Stimulated activated CD8-positive, alpha-beta memory T cell treated with anti-CD3 and anti-CD28 coated beads, Interleukin-4, amount 100 ng/mL, for 48 hours (primary cell): ENCODE data around the gene CCDC167.
"Not testable (repeated sequence)": the region's sequence is repeated elsewhere in the genome, so short reads cannot be mapped to it uniquely, and the experiment has no call there.

Source experiments
- DNase-seq: peaks from one replicate; pipeline ENCODE4 v3.0.0-alpha.2; 2020

Gene CCDC167

DNA sequence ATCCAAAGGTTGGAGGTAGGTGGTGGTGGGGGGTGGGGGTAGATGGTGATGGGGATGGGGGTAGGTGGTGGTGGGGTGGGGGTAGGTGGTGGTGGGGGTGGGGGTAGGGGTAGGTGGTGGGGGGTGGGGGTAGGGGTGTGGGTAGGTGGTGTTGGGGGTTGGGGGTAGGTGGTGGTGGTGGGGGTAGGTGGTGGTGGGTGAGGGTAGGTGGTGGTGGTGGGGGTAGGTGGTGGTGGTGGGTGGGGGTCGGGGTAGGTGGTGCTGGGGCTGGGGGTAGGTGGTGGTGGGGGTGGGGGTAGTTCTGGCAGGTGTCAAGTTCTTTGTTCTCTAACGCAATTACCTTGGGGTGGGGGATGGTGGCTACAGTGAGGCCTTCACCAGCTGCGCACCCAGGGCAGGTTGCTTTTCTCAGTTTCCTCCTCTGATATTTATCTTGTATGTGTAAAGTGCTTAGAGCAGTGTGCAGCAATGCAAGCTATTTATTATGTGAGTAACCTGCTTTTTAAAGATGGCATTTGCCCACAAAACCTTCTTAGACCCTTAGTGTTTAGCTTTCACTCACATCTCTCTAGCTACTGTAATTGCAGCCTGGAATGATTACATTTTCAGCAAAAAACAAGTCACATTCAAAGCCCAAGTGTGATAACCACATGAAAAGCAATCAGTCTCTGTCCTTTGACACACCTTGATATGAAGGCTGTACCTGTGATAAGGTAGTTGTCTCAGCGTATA, 8.2 kb upstream of the CCDC167 start:
- DNase-seq: peak; percentile 63

DNA sequence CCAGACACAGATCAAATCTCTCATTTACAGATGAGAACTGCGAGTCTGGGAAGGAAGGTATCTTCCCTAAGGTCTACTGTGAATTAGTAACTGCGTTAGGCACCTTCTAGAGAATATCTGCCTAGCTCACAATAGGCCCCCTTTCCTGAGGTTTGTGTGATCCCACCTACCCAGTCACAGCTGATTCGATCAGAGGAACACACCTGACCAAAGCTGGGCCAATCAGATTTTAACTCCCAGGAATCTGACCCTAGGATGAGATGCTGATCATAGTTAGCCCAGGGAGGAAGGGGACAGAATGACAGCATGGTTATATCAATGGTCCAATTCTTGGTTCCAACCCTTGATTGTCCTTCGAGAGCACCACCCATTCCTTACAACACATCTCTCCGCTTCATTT, 7.4 kb upstream of the CCDC167 start:
- no peak for DNase-seq

DNA sequence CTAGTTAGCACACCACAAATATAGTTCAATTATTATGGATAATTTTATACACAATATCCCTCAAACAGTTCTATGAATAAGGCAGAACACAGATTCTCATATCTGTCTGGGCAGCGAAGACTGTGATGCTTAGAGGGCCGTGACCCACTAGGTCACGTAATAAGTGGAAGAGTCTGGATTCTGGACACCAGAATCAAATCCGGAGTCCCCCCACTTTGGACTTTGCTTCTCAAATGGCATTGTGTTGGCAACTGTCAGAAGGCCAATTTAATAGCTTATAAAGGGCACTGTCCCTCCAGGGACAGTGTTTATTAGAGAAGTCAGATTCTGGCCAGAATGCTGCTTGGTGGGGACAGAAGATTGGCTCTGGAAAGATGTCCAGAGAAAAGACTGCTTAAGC, 6.8 kb upstream of the CCDC167 start:
- DNase-seq: no peak

GRCh38 chr6:37504024-37504423, 4.3 kb upstream of the CCDC167 start:
- no peak for DNase-seq

- no peak for DNase-seq
Observed at GRCh38 chr6:37503309-37503965, 3.7 kb upstream of the CCDC167 start.

DNA sequence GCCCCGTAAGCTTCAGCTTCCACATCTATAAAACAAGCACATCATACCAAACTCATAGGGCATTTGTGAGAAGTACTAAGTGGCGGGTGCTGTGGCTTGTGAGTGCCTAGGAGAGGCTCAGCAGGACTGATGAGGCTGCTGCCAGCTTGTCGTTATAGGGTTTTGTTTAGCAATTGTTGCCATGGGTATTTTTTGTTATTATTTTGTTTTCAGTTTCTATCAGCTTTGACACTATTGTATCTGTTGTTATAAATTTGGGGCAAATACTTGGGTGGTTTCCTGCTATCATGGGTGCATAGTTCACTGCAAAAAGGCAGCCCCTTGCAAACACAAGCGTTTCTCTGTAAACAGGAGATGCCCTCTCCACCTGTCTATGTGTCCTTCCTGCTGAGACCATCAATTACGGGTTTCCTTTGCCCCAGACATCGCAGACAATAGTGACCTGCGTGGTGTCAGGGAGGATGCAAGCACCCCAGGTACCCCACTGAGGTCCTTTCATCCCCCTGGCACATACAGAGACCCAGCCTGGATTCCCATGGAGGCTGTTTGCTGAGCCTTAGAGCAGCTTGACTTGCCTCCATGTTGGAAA, 3.1 kb upstream of the CCDC167 start:
- DNase-seq: no peak

- DNase-seq: no peak
Observed at GRCh38 chr6:37501632-37502491, 2.2 kb upstream of the CCDC167 start.

DNA sequence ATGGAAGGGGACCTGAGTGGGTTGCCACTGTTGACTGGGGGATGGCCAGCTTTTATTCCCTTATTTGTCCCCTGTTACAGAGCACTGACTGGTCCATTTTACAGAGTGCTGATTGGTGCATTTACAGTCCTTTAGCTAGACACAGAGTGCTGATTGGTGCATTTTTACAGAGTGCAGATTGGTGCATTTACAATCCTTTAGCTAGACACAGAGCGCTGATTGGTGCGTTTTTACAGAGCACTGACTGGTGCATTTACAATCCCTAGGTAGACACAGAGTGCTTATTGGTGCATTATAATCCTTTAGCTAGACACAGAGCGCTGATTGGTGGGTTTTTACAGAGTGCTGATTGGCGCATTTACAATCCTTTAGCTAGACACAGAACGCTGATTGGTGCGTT, 1.2 kb upstream of the CCDC167 start:
- DNase-seq: not testable (repeated sequence)

DNA sequence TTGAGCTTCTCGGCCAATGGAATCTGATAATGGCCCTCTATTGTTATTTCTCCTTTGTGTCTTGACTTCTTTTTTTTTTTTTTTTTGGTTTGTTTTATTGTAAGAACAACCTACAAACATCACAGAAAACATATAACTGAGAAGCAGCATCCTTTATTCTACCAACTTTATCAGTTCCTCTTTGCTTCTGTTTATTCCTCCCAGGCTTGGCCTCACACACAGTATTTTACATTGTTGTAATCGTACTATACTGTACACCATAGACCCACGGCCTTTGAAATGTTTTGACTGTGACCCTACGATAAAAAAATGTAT, 558 bp upstream of the CCDC167 start:
- no peak for DNase-seq

DNA sequence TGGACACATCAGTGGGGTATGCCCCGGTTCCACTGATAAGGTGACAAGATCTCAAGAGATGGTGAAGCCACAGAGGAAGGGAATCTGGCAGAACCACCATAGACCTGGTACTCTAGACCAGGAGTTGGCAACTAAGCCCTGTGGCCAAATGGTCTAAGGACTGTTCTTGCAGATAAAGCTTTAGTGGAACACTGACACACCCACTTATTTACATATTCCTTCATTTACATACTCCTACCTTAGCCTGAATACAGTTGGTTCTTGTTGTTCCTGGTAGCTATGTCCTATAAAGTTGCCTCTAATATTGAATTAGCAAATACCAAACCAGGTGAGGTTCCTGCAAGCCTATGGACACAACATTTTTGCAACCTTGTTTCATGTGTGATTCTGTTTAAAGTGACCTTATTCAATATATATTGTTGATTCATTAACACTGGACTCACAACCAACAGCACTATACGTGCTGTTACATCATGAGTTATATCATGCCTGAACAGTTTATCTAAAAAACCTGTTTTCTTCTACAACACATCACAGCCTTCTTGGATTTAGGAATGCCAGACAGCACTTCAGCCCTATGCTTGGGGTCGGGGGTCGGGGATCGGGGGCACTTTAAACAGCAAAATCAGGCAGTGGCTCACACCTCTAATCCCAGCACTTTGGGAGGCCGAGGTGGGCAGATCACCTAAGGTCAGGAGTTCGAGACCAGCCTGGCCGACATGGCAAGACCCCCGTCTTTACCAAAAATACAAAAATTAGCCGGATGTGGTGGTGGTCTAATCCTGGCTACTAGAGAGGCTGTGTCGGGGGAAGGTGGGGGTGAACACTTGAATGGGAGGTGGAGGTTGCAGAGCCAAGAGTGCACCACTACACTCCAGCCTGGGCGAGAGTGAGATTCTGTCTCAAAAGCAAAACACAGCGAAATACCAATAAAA, 2.5 kb downstream of the CCDC167 start:
- DNase-seq: no peak

GRCh38 chr6:37495244-37495934, 4.3 kb downstream of the CCDC167 start:
- peak; percentile 59 for DNase-seq

DNA sequence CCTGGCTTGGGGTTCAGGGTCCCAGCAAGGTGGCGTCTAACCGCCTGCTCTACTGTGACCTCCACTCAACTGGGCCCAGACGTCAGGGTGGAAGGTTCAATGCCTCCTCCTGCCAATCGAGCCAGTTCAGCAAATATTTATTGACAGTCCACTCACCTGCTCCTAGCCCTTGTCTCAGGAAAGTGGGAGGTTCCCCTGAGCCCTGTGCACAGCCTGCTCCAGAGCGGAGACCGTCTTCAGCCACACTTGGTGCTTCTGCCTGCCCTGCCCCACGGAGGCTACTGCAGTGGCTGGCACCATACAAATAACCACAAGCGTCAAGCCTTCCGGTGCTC, 6.1 kb downstream of the CCDC167 start:
- no peak for DNase-seq

GRCh38 chr6:37492991-37493660, 6.6 kb downstream of the CCDC167 start:
- no peak for DNase-seq

- no peak for DNase-seq
Observed at GRCh38 chr6:37492236-37492972, 7.3 kb downstream of the CCDC167 start.

DNA sequence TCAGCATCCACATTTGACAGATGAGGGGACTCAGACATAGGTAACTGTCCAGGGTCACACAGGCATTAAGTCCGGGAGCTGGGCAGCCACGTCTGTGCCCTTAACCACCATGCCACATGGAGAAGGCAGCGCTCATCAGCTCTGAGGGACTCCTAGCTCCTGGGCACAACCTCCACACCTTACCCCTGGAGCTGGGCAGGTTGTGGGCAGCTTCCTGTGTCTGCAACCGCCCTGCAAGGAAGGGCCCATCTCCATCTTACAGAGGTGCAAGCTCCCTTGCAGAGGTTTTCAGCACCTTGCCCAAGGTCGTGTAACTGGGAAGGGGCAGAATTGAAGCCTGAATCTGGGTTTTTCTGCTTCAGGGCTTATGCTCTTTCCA, 7.9 kb downstream of the CCDC167 start:
- DNase-seq: no peak

DNA sequence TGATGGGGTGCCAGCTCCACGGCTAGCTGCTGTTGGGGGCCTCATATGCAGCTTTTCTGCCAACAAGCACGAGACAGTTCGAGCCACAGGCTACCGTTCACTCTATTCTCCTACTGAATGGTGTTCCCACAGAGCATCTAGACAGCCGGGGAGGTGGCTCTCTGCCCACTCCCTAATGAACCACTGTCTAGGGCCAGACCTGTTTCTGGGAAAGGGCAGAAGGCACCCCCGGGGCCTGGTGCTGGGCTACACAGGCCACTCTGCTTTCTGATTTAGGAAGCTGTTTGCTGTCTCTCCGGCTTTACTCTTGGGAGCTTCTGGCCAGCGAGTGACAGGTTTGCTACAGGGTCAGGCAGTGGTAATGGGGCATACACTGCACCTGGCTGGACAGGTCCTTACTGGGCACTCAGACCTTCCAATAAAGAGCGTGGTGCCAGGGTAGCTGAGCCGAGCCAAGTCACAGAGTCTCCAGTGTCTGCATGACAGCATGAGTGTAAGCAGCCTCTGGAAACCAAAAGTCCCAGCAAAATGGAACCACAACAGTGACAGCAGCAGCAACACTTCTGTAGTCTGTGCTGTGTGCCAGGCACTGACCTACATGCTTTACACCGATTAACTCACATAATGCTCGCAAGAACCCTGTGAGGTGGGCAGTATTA, 8.4 kb downstream of the CCDC167 start:
- no peak for DNase-seq

DNA sequence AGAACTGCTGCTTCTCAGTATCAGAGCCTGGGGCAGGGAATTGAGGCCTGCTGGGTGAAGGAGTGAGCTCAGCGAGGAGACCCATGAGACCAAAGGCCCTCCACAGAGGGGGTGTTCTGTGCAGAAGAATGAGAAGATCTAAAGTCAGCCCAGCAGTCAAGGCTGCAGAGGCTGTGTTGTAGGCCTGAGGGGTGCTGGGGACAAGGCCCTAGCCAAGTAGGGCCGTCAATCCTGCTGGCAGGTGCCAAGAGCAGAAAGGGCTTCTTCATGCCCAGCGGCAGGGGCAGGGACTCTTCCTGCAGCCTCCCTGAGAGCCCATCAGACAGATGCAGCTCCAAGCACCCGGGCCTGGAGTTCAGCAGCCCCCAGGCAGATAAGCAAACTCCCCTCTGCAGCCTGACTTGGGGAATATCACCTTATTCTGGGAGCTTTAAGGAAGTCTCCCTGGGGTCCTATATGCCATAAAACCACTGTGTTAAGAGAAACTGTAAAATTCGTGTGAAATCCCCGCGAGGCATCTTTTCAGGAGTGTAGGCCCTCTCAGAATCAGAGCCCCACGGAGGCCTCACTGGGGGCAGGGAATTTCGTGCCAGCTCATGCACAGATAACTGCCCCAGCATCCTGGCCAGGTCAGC, 9.0 kb downstream of the CCDC167 start:
- DNase-seq: no peak

- peak; percentile 56 for DNase-seq
Observed at GRCh38 chr6:37489697-37490336, 9.9 kb downstream of the CCDC167 start.

DNA sequence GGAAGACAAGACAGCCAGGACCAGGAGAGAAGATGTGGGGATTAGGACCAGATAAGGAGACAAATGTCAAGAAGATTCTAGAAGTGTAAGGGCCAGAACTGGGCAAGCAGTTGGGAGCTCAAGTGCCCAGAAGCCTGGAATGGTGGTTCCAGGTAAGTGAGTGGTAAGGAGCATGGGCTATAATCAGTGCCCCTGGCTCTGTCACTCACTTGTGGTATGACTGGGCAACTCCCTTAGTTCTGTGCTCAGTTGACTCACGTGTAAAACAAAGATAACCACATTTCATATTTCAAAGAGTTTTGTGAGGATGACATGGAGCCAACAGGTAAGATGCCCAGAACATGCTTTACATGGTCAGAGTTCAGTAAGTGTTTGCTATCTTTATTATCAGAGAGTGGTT, 11.2 kb downstream of the CCDC167 start:
- no peak for DNase-seq
